Kidney glomerular epithelial cell (primary cell): ENCODE data around the gene CEP170B.
"Not testable (repeated sequence)": the region's sequence is repeated elsewhere in the genome, so short reads cannot be mapped to it uniquely, and the experiment has no call there.

Experiments used
- DNase-seq: peaks from one replicate; lab custom pipeline; 2025; lab: John Stamatoyannopoulos, UW

CEP170B gene

GRCh38 chr14:104931771-104932675 is 67.0 kb downstream of the CEP170B start:
- DNase-seq: no peak

- DNase-seq: peak; percentile 26
Observed at GRCh38 chr14:104932676-104933631, 67.9 kb downstream of the CEP170B start.

- no peak for DNase-seq
Observed at GRCh38 chr14:104933746-104934733, 69.0 kb downstream of the CEP170B start.

GRCh38 chr14:104935026-104935650 is 70.1 kb downstream of the CEP170B start:
- no peak for DNase-seq

GRCh38 chr14:104935955-104936354 is 70.9 kb downstream of the CEP170B start:
- DNase-seq: no peak

- DNase-seq: no peak
Observed at GRCh38 chr14:104936361-104937155, 71.5 kb downstream of the CEP170B start.

GRCh38 chr14:104937161-104937560 is 72.1 kb downstream of the CEP170B start:
- no peak for DNase-seq

GRCh38 chr14:104937694-104938365 is 72.8 kb downstream of the CEP170B start:
- DNase-seq: no peak

- DNase-seq: no peak
Observed at GRCh38 chr14:104938436-104938835, 73.4 kb downstream of the CEP170B start.

- DNase-seq: no peak
Observed at GRCh38 chr14:104938960-104939359, 73.9 kb downstream of the CEP170B start.

GRCh38 chr14:104939666-104940410 is 74.8 kb downstream of the CEP170B start:
- DNase-seq: no peak

GRCh38 chr14:104940526-104941150 is 75.6 kb downstream of the CEP170B start:
- DNase-seq: no peak

- no peak for DNase-seq
Observed at GRCh38 chr14:104941508-104942365, 76.7 kb downstream of the CEP170B start.

GRCh38 chr14:104942586-104942985 is 77.5 kb downstream of the CEP170B start:
- no peak for DNase-seq

- not testable (repeated sequence) for DNase-seq
Observed at GRCh38 chr14:104943216-104944015, 78.3 kb downstream of the CEP170B start.

- DNase-seq: not testable (repeated sequence)
Observed at GRCh38 chr14:104944016-104944308, 78.9 kb downstream of the CEP170B start.
